GM19372 (cell line): Measurements from ENCODE around the gene PALLD.

Source experiments
- ATAC-seq: cut with Tn5 transposase; IDR thresholded peaks from one replicate; pipeline ENCODE4 v1.9.1; 2021; ENCODE audit warnings: mild to moderate bottlenecking, low read depth, moderate library complexity; ENCODE audit not compliant: unreplicated experiment

Gene PALLD

DNA sequence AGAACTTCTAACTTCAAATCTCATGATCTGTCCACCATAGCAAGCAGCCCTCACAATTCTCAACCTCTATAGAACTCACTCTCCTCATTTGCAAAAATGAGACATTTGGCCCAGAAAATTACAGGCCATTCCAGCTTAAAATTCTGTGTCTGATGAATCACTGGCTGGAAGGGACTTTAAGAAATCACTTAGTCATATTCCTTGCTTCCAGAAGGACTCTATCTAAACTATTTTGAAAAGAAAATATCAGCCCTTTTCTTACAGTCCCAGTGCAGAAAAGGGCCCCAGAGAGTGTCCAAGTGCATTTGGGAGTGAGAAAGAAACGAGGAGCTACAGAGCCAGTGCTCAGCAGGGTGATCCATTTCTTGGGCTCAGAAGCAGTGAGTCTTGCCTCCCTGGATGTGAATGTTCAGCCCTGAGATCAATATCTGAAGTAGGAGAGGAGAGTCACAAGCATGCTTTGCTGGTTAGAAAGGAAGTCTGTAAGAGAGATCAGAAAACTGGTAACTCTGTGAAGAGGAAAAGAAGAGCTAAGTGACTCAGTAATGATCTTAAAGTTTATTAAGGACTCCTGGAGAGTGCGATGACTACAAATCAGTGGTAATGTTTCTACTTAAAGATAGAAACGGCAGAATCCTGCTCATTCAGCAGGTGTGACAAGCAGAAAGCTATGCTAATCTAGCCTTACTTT lies 139.8 kb downstream of the PALLD start:
- no peak for ATAC-seq

- no peak for ATAC-seq
Measured at GRCh38 chr4:168637872-168638756, 141.3 kb downstream of the PALLD start.

DNA sequence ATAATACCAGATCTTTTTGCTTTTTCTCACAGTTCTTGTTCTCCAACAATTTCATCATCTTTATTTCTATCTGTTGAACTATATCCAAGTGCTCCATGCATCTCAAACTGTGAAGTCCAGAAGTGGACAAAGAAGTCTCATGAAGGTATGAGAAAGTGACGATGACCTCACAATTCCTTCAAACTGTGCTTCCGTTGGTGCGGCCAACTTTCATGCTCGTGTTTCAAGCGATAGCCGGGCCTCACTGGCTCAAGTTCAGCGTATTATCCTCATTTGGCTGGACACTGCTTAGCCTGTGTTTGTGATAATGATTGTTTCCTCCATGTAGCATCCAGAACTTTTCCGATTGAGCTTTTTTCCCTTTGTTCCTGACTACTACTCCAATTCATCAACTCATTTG lies 143.1 kb downstream of the PALLD start:
- no peak for ATAC-seq

GRCh38 chr4:168641811-168642140 lies 144.9 kb downstream of the PALLD start:
- no peak for ATAC-seq

DNA sequence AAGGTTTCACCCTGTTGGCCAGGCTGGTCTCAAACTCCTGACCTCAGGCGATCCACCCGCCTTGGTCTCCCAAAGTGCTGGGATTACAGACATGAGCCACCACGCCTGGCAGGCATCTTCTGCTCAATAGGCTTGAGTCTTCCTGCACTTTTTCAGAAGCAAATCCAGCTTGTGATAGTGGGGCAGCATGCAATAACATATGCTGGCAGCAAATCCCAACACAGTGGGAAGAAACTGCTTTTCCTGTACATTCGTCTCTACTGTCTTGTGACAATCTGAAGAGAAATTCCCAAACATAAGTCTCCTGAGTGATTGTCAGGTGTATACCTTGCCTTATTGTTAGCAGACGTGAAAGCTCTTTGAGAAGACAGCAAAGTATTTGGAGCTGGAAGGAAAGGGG lies 145.7 kb downstream of the PALLD start:
- ATAC-seq, result no peak

GRCh38 chr4:168643111-168643795 lies 146.4 kb downstream of the PALLD start:
- ATAC-seq, result no peak

DNA sequence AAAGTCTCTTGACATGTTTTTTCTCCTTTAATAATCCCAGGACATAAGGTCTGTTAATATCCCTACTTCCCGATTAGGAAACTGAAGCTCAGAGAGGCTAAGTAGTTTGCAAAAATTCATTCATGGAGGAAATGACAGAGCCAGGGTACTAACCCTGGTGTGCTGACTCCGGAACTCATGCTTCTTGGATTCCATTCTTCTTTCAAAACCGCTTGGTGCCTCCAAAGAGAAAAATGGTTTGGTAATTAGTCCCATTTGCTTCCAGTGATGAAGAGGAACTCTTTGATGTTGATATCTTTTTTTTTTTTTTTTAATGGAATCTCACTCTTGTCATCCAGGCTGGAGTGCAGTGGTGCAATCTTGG lies 146.9 kb downstream of the PALLD start:
- no peak for ATAC-seq

GRCh38 chr4:168646001-168646768 lies 149.3 kb downstream of the PALLD start:
- no peak for ATAC-seq

DNA sequence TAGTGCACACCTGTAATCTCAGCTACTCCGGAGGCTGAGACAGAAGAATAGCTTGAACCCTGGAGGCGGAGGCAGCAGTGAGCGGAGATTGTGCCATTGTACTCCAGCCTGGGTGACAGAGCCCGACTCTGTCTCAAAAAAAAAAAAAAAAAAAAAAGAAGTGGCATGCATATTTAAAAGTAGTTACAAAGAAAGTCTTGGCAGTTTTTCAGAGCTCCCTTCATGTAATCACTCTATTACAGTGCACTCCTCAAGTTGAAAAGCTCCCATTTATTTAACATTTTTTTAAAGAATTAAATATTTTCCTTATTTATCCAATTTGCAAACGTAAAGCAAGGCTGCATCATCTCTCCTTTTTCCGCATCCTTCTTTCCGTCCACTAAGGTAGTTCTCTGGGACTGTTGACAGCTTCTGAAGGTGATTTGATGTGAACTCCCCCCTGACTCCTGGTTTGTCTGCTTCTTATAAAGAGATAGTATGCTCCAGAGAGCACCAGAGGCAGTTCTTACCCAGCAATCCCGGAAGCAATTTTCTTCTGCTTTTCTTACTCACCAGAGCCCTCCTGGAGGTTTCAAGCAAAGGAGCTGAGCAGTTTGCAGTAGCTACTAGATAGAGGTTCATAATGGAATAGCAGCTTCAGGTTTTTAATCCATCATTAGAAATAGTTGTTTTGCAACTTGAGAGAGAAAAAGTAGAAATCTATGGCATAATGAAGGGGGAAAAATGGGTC lies 151.0 kb downstream of the PALLD start:
- no peak for ATAC-seq

DNA sequence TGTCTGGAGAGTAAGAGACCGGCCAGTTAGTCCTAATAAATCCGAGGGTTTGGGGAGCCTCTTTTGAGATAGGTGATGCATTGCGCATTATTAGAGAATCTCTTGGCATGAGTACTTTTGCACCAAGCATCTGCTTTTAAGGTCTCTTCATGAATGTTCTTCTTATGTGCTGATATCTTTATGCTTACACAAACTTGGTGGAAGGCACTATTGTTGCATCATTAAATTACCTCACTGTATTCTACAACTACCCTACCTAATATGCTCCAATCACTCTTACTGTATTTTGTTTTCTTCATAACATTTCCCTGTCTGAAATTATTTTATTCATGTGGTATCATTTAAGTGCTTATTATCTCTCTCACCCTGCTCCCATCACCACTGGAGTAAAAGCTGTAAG lies 151.6 kb downstream of the PALLD start:
- no peak for ATAC-seq

- no peak for ATAC-seq
Measured at GRCh38 chr4:168648929-168649328, 152.1 kb downstream of the PALLD start.

DNA sequence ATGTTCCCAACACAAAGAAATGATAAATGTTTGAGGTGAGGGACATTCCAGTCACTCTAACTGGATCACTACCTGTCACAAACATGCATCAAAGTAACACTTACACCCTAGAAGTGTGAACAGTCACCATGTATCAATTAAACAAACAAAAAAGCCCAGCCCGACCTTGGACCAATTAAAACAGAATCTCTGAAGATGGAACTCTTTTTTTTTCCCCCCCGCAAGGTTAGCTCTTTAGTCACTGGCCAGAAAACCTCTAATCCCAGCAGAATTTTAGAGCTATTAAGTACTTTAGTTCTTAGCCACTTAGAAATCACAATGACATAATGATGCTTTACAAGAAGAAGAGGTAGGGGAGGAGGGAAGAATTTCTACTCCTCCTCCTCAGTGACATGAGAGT lies 154.5 kb downstream of the PALLD start:
- ATAC-seq, result no peak

DNA sequence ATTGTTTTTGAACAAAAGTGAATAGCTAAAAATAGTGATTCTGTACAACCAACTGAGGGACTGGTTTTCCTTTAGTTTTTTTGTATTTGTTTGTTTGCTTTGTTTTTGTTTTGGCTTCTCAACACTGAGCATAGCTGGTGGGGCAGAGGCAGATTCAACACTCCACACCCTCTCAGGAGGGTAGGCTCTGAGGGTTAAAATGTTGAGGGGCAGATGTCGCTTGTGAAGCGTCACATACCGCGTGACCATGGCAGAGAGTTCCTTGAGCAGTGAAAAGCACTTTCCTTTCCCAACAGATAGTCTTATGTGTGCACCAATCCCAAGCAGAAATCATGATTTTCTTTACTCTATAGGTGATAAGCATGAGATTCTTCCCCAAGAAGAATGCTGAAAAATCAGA lies 155.0 kb downstream of the PALLD start:
- no peak for ATAC-seq

- ATAC-seq, result no peak
Measured at GRCh38 chr4:168652755-168653154, 155.9 kb downstream of the PALLD start.

DNA sequence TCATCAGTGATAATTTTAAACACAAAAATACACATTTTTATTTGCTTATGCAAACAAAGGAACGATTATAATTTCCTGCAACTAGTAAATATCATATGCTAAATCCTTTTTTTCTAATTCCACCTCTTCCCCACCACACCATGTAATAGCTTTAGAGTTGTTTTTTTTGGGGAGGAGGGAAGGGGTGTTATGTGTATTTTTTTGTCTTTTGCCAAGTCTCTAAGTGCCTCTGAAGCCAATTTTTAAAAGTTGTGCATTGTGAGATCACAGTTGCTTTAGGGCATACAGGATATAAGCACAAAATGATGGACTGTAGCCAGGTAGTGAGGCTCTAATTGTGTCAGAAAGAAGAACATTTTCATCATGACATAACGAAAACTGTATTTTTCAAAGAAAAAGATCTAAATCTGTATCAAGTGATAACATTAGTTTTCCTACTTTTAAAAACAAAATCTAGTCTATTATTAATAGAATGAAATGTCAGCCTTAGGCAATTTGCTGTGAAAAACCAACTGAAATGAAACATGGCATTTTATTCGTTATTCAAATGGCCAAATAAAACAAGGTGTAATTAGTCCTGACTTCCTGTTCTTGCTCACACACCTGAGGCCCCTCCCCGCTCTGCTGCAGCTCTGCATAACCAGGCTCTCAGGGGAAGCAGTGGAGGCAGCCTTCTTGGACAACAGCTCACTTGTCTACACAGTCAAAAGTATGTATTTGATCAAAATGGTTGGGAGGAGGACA lies 157.4 kb downstream of the PALLD start:
- no peak for ATAC-seq

DNA sequence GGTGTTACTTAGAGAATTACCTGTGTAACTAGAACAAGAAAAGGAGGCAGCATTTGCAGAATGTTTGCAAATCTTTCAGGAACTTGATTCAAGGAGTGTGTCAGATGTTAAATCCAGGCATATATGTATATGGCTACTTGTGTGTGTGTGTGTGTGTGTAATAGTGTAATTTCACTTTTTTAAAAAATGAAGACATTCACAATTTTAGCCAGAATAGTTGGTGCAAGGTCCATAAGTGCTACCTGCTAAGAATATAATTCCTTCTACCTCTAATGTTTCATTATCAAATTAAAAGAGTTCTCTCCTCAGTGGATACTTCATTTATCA lies 158.0 kb downstream of the PALLD start:
- no peak for ATAC-seq

DNA sequence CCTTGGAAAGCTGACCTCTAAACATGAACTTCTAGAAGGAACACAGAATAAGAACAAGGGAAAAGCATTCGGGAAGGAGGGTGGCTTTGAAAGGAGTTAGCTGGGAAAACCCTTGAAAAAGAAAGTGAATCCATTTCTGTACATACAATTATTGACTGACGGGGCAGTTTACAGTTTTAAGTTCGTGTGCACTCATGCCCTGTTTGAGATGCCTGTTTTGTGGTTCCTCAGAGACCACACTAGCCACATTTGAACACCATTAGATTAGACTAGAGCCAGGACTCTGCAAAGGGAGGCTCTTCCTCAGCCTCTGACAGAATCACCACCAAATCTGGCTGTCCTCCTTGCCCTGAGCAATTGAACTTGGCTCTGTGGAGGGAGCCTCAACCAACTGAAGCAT lies 158.3 kb downstream of the PALLD start:
- ATAC-seq, result no peak

DNA sequence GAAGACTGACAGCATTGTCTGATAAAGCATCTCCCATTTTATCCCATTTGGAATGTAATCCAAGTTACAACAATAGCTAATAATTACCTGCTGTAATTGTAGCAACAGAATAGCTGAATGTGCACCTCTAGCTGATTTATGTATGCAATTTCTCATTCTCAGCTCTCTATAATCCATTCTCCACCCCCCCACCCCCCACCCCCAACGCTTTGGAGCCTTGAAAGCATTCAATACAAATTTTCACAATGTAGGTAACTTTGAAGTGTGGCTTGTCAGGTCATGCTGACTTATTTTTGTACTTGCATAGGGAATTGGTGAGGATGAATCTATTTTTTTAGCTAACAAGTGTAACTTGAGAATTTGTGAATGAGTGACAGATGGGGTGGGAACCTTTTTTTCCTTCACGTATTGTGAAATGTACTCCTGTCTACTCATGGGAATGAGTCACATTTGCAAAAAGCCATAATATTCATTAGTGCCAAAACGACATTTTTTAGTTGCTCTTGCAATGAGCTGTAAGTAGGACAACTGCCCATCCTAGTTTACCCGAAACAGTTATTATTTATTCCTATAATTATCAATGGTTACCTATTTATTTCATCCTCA lies 159.3 kb downstream of the PALLD start:
- ATAC-seq, result no peak

DNA sequence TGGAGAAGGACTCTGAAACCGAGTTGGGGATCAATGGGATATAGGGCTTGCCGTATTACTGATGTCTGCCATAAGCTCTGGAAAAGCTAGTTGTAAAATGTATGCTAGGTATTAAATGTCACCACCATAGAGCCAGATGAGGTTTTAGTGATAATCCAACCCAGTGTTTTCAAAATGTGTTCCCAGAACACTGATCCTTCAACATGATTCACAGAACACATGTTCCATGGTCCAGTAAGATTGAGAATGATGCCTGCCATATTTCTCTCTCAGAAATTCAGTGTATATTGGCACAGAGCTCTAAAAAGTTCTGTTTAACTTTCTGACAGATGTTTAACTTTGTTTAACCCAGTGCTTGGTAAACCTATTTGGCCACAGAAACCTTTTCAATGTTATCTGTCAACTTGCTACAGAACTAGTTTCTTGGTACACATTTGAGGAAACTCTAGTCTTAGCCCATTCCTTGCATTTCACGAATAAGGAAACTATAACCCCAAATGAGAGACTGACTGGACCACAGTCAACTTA lies 160.2 kb downstream of the PALLD start:
- ATAC-seq, result no peak
